Testis (tissue), 2 donors: ENCODE measurements around the gene MRPL4.

Experiments used
- CTCF ChIP-seq, 3 experiments: fragments of 450-650 bp in 2 of 3; fragments of 200-600 bp in 1 of 3; sonication (generic) in 1 of 3; IDR thresholded peaks; one replicate each; pipeline ENCODE4 v1.5.1; 2016 to 2019; ENCODE audit warnings: antibody characterized with exemption in 3 of 3, mild to moderate bottlenecking in 2 of 3, moderate library complexity in 1 of 3
- POLR2A ChIP-seq: fragments of 450-650 bp; IDR thresholded peaks from one replicate; pipeline ENCODE4 v1.6.1; 2017; ENCODE audit warnings: antibody characterized with exemption, mild to moderate bottlenecking, moderate library complexity

GRCh38 chr19:10226021-10226375, 26.0 kb upstream of the MRPL4 start:
- TF ChIP-seq CTCF (IDR thresholded peaks at IDR 0.05) (no peak), POLR2A (no peak)
